SH-SY5Y (cell line): ENCODE data around the gene SLC28A2.

Experiments
- GATA2 ChIP-seq: IDR thresholded peaks from 2 replicates; pipeline ENCODE4 v1.6.1; 2011; ENCODE audit warnings: mild to moderate bottlenecking, low read depth, low read length
- GATA3 ChIP-seq: IDR thresholded peaks from 2 replicates; pipeline ENCODE4 v1.6.1; 2011; ENCODE audit warnings: low read depth, mild to moderate bottlenecking, low read length, moderate library complexity

- TF ChIP-seq GATA2: no peak
- TF ChIP-seq GATA3: no peak
Measured at GRCh38 chr15:45203182-45203581, 48.9 kb upstream of the SLC28A2 start.
